Bone marrow (tissue), 2 donors: ENCODE results near the gene SLC38A10.
"Not testable (repeated sequence)": the region's sequence is repeated elsewhere in the genome, so short reads cannot be mapped to it uniquely, and the experiment has no call there.

Experiments
- DNase-seq, 2 donors: peaks; one replicate each; lab custom pipeline; 2025; lab: John Stamatoyannopoulos, UW

The SLC38A10 gene

DNA sequence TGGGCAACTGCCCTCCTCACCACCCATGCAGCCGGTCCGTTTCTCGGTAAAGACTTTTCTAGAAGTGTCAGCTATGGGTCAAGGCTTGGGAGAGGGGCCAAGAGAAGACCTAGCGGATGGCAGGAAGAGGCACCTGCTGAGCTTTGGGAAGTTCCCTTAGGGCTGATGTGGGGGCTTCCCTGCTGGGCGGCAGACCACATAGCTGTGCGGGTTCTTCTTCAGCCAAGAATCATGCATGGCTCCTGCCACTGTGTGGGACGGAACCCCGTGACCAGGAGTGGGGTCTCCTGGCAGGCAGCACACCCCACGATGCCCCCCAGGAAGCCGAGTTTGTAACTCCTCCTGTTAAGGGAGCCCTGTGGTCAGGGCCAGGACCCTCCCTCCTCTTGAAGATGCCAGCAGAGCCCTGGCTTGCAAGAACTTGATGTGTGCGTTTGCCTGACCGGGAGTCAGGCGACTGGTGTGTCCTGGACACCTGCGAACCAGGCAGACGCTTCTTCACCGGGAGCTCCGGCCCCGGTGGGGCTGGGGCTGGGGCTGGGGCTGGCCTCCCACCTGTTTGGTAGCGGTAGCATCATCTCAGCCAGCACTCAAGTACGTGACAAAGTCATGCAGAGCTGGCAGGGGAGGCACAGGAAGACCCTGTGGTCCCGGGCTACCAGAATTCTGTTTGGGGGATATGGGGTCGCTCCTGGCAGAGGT is 17.7 kb upstream of the SLC38A10 start:
- DNase-seq: no peak

DNA sequence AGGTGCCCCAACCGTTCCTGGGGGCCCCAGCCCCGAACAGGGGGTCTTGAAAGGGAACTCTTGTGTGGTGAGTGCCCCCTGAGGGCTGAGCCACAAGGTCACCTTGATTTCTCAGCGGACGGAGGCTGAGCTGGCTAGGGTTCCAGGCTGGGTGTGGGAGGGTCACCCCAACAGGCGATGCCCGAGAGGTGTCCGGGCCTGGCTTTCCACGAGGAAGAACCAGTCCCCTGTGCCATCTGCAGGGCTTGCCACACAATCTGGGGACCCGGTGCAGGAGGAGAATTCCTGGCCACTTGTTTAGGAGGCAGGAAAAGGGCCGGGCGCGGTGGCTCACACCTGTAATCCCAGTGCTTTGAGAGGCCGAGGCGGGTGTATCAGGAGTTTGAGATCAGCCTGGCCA is 16.8 kb upstream of the SLC38A10 start:
- DNase-seq: no peak

DNA sequence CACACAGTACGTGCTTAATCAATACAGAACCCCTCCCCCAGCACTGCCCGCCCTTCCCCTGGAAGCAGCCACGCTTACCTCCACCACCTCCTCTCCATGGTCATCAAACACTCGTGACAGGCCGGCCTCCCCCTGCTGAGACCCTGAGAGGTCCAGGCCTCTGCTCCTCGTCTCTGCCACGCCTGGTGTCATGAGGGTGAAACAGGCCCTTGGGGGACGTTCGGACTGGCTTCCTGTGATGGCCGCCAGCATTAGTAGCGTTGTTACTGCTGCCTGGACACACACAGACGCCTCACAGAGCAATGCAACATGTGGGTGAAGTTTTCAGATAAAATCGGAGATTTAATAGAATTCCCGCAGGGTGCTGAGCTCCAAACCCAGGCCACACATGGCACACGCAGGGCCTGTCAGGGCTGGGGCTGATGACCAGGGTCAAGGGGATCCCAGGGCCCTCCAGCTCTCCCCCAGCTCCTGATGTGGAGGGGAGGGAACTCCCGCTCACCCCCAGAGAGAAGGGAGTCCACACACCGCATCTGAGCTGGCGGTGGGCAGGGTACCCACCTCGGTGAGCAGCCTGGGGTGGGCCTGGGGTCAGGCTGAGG is 15.9 kb upstream of the SLC38A10 start:
- no peak for DNase-seq

DNA sequence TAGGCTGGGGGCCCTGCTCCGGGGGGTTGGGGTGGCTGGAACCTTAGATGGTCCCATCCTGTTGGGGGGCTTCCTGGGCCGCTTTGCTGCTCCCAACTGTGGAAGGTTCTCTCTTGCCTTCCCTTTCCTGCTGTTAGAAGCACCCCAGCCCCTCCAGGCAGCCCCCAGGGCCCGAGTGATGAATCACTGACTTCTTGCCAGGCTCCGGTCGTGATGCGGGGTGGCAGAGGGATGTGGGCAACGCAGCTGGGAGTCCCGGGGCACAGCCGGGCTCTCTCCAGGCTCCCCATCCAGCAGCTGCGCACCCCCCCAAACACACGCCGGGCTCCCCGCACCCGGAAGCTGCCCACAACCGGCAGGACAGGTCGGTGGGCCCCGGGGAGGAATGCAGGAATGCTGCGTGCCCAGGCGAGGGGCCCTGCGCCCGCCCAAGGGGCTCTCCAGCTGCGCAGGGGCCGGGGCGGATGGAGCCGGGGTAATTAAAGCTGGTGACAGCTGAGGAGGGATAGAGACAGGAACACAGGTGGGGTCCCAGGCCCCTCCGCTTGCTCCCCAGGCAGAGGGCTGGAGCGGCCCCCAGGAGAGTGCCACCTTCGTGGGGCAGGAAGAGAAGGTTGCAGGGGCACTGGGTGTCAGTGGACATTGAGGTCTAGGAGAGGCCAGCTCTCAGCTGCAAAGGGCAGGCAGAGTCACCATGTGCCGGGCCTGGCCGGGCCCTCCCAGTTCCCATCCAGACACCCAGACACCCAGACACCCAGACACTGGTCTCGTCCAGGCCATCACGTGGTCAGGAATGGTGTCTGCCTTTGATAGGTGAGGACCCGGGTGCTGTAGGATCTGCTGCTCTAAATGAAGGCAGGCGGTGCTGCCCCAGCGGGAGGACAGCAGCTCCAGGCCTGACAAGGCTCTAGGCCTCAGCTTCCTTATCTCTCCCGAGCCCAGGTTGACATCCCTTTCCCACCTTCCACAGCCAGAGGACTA is 15.0 kb upstream of the SLC38A10 start:
- no peak for DNase-seq

DNA sequence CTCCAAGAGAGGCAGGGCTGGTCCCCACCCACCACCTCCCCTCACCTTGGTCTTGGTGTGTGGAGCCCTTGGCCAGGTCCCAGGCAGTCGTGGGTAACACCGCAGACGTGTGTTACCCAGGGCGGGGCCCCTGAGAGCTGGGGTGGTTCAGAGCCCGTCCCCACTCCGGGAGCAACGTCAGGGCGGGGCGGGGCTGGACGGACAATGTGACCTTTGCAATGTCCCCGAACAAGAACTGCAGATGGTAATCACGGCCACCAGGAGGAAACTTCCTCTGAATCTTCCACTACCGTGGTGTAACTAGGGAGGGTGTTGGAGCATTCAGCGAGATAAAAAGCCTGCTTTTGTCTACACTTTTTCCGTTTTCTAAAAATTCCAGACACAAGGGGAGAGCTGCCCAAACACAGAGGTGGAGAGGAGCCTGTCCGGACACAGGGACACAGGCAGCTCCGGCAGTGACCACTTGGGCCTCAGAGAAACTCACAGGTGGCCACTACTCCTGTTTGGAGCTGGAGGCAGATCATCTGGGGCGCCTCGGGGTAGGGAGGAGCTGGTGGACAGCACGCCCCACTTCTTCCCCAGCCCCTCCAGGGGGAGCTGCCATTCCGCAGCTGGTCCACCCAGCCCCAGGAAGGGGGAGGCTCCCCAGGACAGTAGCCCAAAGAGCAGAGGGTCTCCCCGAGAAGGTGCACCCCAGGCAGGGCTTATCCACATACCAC is 14.2 kb upstream of the SLC38A10 start:
- DNase-seq: peak; percentile 35 to 74

DNA sequence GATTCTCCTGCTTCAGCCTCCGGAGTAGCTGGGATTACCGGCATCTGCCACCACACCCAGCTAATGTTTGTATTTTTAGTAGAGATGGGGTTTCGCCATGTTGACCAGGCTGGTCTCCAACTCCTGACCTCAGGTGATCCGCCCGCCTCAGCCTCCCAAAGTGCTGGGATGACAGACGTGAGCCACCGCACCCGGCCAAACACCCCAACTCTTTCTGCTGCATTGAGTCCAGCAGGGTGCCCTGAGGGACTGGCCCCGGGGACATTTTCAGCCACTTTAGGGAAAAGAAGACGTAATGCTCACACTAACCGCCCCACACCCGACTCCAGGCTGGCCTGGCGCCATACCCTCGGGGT is 13.7 kb upstream of the SLC38A10 start:
- DNase-seq: not testable (repeated sequence)

DNA sequence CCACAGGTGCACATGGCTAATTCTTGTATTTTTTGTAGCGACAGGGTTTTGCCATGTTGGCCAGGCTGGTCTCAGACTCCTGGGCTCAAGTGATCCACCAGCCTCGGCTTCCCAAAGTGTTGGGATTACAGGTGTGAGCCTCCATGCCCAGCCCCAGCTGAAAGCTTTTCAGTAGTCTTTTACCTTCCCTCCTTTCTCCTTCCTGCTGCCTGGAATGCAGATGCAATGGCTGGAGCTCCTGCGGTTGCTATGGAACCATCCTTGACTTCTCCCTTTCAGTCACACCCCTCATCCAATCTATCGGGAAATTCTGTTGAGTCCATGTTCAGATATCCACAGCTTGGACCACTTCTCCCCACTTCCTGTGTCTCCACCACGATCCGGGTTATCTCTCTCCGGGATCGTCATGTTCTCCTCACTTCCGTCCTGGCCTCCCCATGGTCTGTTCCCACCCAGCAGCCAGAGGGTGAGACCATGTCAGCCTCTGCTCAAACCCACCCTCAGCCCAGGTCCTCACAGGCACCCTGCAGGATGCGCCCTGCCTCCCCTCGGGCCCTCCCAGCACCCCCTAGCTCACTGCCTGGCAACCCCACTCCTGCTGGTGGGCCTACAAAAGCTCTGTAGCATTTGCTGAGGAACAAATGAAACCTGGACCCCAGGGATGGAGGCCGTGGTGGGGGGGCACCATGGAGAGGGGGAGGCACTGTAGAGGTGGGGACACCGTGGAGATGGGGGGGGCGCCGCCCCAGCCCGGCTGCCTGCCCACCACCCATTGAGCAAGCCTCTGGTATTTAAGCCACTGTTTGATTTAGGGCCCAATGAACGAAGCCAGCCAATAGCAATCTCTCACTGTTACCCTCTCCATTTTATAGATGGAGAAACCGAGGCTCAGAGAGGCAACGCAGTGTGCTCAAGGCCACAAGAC is 12.8 kb upstream of the SLC38A10 start:
- DNase-seq: no peak

DNA sequence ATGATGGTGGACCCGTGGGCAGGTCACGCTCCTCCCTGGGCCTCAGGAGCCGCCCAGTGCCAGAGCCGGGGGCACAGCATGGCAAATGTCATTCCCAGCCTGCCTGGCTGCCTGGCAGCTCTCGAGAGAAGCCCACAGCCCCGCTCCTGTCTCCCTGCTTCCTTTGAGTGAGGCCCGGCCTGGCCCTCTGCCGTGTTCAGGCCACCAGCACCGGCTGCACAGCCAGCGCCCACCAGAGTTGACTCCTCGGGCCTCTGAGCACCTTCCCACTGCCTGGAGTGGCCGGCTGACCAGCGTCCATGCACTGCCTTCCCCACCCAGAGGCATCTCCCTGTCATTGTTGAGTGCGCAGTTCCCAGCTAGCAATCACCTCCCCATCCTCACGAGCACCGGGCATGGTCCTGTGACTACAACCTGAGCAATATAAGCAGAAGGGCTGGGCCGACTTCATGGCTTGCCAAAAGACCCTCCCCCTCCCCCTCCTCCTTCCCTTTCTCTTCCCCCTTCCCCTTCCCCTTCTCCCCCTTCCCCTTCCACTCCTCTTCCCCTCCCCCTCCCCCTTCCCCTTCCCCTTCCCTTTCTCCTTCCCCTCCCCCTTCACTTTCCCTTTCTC is 11.9 kb upstream of the SLC38A10 start:
- no peak for DNase-seq

DNA sequence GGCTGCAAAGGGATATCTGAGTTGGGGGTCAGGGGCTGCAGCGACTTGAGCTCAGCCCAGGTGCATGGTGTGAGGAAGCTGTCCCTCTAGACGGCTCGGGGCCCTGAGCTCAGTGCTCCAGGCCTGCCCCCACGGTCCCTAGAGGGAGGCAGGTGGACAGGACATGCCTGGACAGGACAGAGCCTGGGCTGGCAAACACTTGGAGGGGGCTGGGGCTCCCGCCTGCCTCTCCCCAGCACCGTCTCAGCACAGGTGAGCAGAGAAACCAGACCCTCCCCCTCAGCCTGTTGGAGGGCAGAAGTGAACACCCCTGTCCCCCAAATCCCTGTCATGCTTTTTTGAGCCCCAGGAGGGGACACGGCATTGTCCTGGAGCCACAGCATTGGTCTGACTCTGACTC is 11.4 kb upstream of the SLC38A10 start:
- DNase-seq: no peak

DNA sequence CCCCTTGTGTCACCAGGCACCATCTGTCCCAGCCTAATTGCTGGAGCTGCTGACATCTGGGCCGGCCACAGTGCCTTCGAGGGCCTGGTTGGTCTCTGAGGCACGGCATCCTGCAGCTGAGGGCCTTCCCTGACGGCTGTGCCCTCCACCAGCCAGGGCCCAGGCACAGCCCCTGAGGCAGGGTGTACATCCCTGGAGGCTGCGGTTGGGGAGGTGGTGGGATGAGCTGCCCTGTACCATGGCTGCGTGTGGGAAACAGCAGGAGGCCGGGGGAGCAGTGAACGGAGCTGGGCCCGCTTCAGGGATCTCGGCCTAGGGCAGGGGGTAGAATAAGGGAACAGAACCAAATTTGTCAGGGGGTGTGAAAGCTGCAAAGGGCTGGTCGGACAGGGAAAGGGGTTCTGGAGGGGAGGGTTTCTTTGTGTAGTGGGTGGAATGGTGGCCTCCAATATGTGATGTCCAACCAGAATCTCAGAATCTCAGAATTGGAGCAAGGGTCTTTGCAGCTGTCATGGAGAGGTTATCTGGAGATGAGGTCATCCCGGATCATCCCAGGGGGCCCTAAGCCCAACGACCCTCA is 10.0 kb upstream of the SLC38A10 start:
- DNase-seq: no peak

DNA sequence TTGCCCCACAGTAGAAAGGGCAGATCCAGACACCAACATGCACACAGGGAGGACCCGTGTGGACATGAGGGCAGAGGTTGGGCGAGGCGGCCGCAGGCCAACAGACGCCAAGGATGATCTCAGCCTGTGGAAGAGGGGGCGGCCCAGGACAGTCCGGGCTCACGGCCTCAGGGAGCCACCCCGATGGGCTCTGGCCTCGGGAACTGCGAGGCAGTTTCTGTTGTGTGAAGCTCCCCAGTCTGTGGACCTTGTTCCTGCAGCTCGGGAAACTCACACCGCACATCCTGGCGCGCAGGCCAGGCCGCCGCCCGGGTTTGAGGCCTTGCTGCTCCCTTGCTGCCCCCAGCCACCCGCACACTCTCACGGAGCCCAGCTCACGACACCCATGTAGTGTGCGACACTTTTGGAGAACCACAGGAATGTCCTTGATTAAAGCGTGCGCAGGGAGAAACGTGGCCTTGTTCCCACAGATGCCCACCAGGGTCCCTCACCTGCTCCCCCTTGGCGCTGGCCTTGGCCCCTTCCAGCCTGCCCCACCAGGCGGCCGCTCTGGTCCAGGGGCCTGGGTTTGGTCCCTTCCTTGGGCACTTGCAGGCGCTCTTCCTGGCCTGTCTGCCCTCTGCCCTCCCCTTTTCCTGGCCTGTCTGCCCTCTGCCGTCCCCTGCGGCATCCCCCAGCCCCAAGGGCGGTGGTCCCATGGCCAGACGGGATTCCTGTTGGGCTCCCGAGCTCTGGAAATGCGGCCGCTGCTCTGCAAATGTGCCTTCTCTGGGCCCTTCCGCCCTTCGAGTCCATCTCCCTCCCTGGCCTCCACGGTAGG is 9.3 kb upstream of the SLC38A10 start:
- no peak for DNase-seq

DNA sequence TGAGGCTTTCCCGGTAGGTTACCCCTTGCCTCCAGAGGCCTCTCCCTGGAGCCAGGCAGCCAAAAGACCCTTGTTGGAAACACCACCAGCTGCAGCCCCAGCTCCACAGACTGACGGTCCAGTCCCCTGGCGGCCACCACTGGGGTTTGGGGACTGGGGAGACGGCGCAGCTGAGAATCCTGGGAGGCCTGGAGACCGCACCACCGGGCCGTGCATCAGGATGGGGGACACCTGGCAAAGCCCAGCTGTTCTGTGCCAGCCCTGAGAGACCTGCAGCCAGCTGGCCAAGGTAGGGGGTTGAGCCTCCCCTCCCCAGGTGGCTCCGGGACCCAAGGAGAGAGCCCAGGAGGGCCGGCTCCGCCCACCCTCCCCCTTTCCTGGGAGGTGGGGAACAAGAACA is 8.3 kb upstream of the SLC38A10 start:
- no peak for DNase-seq

DNA sequence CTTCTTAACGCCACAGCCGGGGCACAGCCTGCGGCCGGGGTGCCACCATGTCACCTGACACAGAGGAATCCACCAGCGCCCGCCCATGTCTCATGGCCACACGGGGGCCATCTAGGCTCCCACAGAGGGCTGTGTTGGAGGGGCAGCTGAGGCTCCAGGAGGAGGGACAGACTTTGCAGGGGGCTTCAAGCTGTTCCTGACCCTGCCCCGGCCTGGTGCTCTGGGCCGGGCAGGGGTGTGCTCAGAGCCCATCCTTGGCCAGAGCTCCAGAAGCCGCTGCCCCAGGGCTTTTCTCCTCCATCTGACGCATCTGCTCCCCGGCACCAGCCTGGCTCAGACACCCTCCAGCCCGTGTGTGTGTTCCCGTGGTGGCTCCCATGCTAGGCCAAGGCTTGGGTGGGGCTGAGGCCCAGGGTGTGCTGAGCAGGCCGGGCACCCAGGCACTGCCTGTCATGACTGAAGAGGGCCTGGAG is 7.8 kb upstream of the SLC38A10 start:
- DNase-seq: no peak

DNA sequence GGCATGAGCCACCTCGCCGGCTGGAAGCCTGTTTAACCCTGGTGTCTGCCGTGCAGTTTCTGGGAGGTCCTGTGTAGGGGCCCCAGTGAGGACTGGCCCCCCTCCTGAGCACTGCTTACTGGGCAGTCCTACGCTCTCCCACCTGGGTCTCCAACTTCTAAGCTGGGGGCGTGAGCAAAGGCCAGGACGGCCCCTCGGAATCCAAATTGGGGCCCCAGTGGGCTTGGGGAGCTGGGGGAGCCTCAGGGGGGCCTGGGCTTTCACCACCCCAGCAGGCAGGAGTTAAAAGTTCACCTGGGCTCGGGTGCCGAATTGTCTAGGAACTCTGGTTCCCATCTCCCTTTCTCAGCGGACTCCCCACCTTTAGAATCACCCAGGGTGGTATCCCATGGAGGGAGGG is 7.2 kb upstream of the SLC38A10 start:
- DNase-seq: no peak

DNA sequence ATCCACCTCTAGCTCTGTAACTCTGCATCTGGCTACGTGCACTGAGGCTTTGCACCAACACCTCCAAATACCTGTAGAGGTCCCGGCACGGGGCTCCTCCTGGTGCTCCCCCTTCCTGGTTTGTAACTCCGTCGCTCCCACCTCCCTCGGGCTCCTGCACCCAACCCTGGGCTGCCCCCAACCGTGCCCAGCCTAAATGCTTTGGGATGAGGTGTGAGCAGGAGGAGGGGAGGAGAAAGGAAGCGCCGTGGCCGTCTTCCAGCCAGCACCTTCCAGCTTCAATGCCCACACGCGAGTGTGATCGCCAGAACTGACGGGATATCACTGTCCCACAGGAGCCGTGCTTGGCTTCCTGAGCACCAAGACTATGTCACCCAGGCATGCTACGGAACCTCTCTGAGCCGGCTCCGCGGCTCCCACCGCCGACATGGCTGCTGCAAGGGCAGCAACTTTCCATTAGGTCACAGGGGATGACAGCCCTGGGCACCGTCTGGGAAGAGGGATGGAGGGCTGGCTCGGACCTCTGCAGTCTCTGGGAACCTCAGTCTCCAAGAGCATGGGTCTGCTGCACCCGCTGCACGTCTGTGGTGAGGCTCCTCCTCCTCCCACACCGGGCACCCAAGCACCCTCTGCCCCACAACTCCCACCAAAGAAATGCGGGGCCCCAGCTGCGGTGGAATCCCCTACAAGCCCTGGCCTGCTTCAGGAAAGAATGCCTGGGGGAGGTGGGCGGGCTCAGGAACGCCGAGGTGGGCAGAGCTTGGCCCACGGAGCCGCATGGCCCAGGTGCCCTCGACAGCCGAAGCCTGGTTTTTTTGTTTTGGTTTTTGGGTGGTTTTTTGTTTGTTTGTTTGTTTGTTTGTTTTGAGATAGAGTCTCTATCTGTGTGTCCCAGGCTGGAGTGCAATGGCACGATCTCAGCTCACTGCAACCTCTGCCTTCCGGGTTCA is 6.4 kb upstream of the SLC38A10 start:
- DNase-seq: no peak

DNA sequence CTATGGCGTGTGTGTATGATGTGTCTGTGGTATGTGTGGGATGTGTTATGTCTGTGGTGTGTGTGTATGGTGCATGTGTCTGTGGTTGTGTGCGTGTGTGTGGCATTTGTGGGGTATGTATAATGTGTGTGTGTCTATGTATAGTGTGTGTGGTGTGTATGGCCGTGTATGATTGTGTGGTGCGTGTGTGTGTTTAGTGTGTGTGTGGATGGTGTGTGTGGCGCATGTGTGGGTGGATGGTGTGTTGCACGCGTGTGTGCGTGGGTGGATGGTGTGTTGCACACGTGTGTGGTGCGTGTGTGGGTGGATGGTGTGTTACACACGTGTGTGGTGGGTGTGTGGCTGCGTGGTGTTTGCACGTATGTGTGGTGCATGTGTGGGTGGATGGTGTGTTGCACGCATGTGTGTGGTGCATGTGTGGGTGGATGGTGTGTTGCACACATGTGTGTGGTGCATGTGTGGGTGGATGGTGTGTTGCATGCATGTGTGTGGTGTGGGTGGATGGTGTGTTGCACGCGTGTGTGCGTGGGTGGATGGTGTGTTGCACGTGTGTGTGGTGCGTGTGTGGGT is 5.6 kb upstream of the SLC38A10 start:
- DNase-seq: no peak

DNA sequence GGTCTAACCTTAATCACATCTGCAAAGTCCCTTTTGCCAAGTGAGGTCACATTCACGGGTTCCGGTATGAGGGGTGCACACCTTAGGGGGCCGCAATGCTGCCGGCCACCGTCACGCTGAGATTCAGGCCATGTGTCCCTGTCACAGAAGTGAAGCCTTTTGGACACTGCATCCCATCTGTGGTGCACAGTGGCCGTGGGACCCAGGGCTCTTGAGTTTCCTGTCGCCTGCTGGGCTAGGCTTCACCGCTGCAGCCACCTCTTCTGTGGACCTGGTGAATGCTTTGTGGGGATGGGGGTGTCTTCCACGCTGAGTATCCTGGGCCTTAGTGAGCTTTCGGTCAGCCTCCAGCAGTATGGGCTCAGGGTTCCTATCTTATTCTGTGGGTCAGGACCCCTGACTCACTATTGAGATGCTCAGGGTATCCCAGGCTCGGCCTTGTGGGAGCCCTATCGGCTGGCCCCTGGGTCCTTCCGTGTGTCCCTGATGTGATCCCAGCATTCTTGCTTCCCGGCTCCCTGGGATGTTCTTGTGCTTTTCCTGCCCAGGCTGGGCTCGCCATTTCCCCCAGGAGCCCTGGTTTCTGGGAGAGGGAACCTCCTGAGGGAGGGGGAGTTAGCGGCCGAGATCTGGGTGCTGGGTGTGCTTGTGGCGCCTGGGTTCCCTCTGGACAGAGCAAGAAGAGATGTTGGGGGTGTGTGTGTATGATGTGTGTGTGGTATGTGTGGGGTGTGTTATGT is 4.9 kb upstream of the SLC38A10 start:
- DNase-seq: no peak
